Ascending aorta (tissue), 2 donors: ENCODE results near the gene UQCRFS1. TPM values are rescaled to one million over a fixed set of nuclear protein-coding genes. Genes with fewer than 3 reads are reported as not detected.

Experiments
- DNase-seq, 2 donors: peaks; one replicate each; pipeline ENCODE4 v3.0.0-alpha.2; 2019; ENCODE audit warnings: low spot score in 2 of 2
- H3K27ac ChIP-seq, 2 donors: fragments of 200-600 bp; sonication (generic); one replicate each; pipeline ENCODE4 v1.5.1; 2016 to 2017; ENCODE audit warnings: mild to moderate bottlenecking in 1 of 2
- H3K27me3 ChIP-seq: fragments of 200-600 bp; sonication (generic); one replicate; pipeline ENCODE4 v1.5.1; 2017
- H3K36me3 ChIP-seq, 2 donors: fragments of 200-600 bp; sonication (generic); one replicate each; pipeline ENCODE4 v1.5.1; 2016
- H3K4me1 ChIP-seq, 2 donors: fragments of 200-600 bp; sonication (generic); one replicate each; pipeline ENCODE4 v1.5.1; 2016 to 2017; ENCODE audit warnings: mild to moderate bottlenecking in 1 of 2
- H3K4me3 ChIP-seq, 2 donors: fragments of 200-600 bp; sonication (generic); one replicate each; pipeline ENCODE4 v1.5.1; 2016 to 2017; ENCODE audit warnings: mild to moderate bottlenecking in 1 of 2
- H3K9me3 ChIP-seq, 2 donors: fragments of 200-600 bp; sonication (generic); one replicate each; pipeline ENCODE4 v1.5.1; 2016
- intact Hi-C: fragments of 100-400 bp; cut with DNase I; formaldehyde crosslinking; loops from one replicate; pipeline ENCODE4 v1.15.1; 2023
- total RNA-seq: library from RNA; depleted of rRNA; stranded (reverse); fragments of >200 nt; gene quantifications from one replicate; pipeline ENCODE4 v1.1.0, GENCODE V29; 2016
- TF ChIP-seq, protein P1 (sequence below), 3 experiments: fragments of 200-600 bp in 2 of 3; fragments of 450-650 bp in 1 of 3; sonication (generic) in 2 of 3; IDR thresholded peaks; one replicate each; pipeline ENCODE4 v1.5.1; 2016 to 2019; ENCODE audit warnings: antibody characterized with exemption in 3 of 3, mild to moderate bottlenecking in 1 of 3, moderate library complexity in 1 of 3

UQCRFS1 gene
- total RNA-seq, 1 donor from 2014 or later: 21.4 TPM

DNA sequence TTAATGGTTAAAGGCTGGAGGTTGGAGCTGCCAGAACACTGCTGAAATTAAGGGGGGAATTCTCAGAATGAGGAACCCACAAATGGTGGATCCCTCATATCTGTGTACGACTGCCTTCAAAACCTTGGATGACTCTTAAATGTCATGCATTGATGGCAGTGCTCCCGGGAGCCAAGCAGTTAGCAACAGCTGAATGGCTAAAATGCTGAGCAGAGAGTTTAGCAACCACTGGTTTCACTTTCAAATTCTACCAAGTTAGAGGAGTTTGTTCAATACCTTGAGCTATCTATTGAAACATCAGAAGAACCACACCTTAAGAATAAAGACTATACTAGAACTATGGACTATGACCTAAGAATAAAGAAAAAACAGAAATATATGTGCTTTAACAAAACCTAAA, 41.4 kb downstream of the UQCRFS1 start:
- Histone ChIP-seq H3K4me1 (no peaks in the 10 kb centered on the region), H3K36me3 (no peaks in the 10 kb centered on the region), H3K9me3 (peaks cover 0 to under 1% of the 10 kb centered on the region in 2 donors), H3K27me3 (no peaks in the 10 kb centered on the region), H3K4me3 (no peak overlapping the region), H3K27ac (no peak overlapping the region)
- intact Hi-C loops: no loop called here
- no peak for DNase-seq
- TF ChIP-seq, protein P1, sequence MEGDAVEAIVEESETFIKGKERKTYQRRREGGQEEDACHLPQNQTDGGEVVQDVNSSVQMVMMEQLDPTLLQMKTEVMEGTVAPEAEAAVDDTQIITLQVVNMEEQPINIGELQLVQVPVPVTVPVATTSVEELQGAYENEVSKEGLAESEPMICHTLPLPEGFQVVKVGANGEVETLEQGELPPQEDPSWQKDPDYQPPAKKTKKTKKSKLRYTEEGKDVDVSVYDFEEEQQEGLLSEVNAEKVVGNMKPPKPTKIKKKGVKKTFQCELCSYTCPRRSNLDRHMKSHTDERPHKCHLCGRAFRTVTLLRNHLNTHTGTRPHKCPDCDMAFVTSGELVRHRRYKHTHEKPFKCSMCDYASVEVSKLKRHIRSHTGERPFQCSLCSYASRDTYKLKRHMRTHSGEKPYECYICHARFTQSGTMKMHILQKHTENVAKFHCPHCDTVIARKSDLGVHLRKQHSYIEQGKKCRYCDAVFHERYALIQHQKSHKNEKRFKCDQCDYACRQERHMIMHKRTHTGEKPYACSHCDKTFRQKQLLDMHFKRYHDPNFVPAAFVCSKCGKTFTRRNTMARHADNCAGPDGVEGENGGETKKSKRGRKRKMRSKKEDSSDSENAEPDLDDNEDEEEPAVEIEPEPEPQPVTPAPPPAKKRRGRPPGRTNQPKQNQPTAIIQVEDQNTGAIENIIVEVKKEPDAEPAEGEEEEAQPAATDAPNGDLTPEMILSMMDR (IDR thresholded peaks at IDR 0.05): no peak

DNA sequence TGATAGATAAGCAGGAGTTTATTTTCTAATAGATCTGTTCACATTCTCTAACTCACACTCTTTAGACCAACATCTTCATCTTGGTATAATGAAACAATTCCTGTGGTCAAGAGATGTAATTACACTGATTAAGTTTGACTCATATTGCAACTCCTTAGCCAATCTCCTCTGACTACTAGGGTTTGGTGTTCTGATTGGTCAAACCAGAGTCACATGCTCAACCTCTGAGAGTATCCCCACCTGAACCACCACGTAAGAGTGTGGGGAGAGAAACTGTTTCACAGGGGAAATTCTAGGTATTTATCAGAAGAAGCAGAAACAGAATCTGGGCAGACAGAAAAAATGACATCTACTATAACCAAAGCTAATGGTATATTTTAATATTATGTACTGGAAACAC, 42.4 kb downstream of the UQCRFS1 start:
- Histone ChIP-seq H3K4me3 (no peak overlapping the region), H3K27ac (no peak overlapping the region), H3K36me3 (no peaks in the 10 kb centered on the region), H3K27me3 (no peaks in the 10 kb centered on the region), H3K9me3 (no peaks in the 10 kb centered on the region), H3K4me1 (no peaks in the 10 kb centered on the region)
- TF ChIP-seq, protein P1 (IDR thresholded peaks at IDR 0.05): no peak
- DNase-seq: no peak
- intact Hi-C loops: no loop called here

DNA sequence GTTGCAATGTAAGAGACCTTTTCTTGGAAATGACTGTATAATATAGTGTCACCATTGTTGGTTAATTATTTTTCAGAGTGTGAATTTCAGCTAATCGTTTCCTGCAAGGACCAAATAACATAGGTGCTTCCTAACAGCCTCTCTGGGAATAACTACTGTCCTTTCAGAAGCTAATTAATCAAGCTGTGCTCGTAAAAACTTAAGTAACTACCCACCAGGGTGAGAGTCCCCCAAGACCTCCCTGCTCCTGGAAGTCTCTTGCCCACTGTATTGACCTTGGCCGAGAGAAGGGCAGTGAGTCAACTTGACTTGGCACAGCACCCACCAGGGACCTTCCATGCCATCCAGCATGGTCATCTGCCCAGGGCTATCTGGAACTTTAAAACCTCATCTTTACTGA, 50.3 kb downstream of the UQCRFS1 start:
- intact Hi-C loops: no loop called here
- TF ChIP-seq, protein P1 (IDR thresholded peaks at IDR 0.05): no peak
- Histone ChIP-seq H3K36me3 (no peaks in the 10 kb centered on the region), H3K27me3 (no peaks in the 10 kb centered on the region), H3K4me1 (no peaks in the 10 kb centered on the region), H3K4me3 (no peak overlapping the region), H3K9me3 (peaks cover 0 to under 1% of the 10 kb centered on the region in 2 donors), H3K27ac (no peak overlapping the region)
- no peak for DNase-seq

DNA sequence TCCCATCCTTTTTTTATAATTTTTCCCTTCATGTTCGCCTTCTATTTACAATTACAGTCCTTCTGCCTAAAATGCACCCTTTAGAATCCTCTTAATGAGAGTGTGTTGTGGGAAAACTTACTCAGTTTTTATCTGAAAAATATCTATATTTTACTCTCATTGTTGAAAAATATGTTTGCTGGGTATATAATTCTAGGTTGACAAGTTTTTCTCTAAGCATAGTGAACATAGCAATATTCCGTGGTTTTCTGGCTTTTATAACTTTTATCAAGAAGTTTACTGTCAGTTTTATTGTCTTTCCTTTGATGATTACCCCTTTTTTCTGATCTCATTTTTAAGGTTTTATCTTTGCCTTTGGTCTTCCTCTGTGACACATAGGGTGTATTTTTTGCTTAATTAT, 57.3 kb downstream of the UQCRFS1 start:
- no peak overlapping the region for H3K4me3 ChIP-seq
- no peak for DNase-seq
- H3K9me3 ChIP-seq: peaks cover 8 to 23% of the 10 kb centered on the region in 2 donors
- intact Hi-C loops: no loop called here
- H3K27ac ChIP-seq: no peak overlapping the region
- no peaks in the 10 kb centered on the region for H3K27me3 ChIP-seq
- no peaks in the 10 kb centered on the region for H3K36me3 ChIP-seq
- H3K4me1 ChIP-seq: no peaks in the 10 kb centered on the region
- TF ChIP-seq, protein P1 (IDR thresholded peaks at IDR 0.05): no peak
